Uterus (tissue), 4 donors: ENCODE data around the gene RARA. TPM values are rescaled to one million over a fixed set of nuclear protein-coding genes. Genes with fewer than 3 reads are reported as not detected.

Source experiments
- DNase-seq, 2 donors: peaks; one replicate each; pipeline ENCODE4 v3.0.0-alpha.2; 2019 to 2020
- H3K27ac ChIP-seq, 2 donors: fragments of 200-600 bp; sonication (generic); 1 replicate in 1 of 2; 2 replicates in 1 of 2; pipeline ENCODE4 v1.5.1; 2016 to 2018
- H3K27me3 ChIP-seq, 2 donors: fragments of 200-600 bp; sonication (generic); one replicate each; pipeline ENCODE4 v1.5.1; 2018 to 2019; ENCODE audit warnings: control low read depth in 1 of 2
- H3K36me3 ChIP-seq, 2 donors: fragments of 200-600 bp; sonication (generic); one replicate each; pipeline ENCODE4 v1.5.1; 2019; ENCODE audit warnings: control low read depth in 1 of 2
- H3K4me1 ChIP-seq, 2 donors: fragments of 200-600 bp; sonication (generic); one replicate each; pipeline ENCODE4 v1.5.1; 2018 to 2019; ENCODE audit warnings: control low read depth in 1 of 2
- H3K4me3 ChIP-seq, 2 donors: fragments of 200-600 bp; sonication (generic); 1 replicate in 1 of 2; 2 replicates in 1 of 2; pipeline ENCODE4 v1.5.1; 2018 to 2019; ENCODE audit warnings: mild to moderate bottlenecking in 1 of 2
- H3K9me3 ChIP-seq, 2 donors: fragments of 200-600 bp; sonication (generic); one replicate each; pipeline ENCODE4 v1.5.1; 2019; ENCODE audit warnings: control low read depth in 1 of 2
- CTCF ChIP-seq, 4 experiments: fragments of 200-600 bp in 2 of 4; fragments of 450-650 bp in 2 of 4; sonication (generic) in 2 of 4; IDR thresholded peaks; one replicate each; pipeline ENCODE4 v1.5.1; 2016 to 2019; ENCODE audit warnings: antibody characterized with exemption in 4 of 4, mild to moderate bottlenecking in 2 of 4, moderate library complexity in 1 of 4
- POLR2A ChIP-seq, 2 donors: fragments of 450-650 bp; IDR thresholded peaks; one replicate each; pipeline ENCODE4 v1.6.1; 2016; ENCODE audit warnings: antibody characterized with exemption in 2 of 2, mild to moderate bottlenecking in 1 of 2, moderate library complexity in 1 of 2
- intact Hi-C: fragments of 100-400 bp; cut with DNase I; formaldehyde crosslinking; loops from one replicate; pipeline ENCODE4 v1.15.1; 2023; ENCODE audit warnings: low total_unique reads
- total RNA-seq, 4 donors: library from RNA; depleted of rRNA in 3 of 4; stranded (reverse); fragments of >200 nt in 3 of 4; gene quantifications; one replicate each; pipeline versions ENCODE4 v1.1.0 to v1.2.4, GENCODE V29; 2014 to 2023
- donor health status: DM: yes; HTN: yes; CAD: no.

The RARA gene
- total RNA-seq, 4 donors from 2014 or later: 18.9 to 80.5 (median 46.3) TPM

GRCh38 chr17:40341808-40342503, 33.0 kb downstream of the RARA start:
- TF ChIP-seq CTCF (IDR thresholded peaks at IDR 0.05) (no peak), POLR2A (IDR thresholded peaks at IDR 0.05) (peak in 1 of 2 donors; percentile 33)
- intact Hi-C loops: no loop called here

GRCh38 chr17:40342504-40343218, 33.7 kb downstream of the RARA start:
- H3K36me3 ChIP-seq: no peaks in the 10 kb centered on the region
- peak overlapping the region; percentile 59 to 93 for H3K4me3 ChIP-seq
- peak in 1 of 2 donors; percentile 31 for DNase-seq
- H3K27me3 ChIP-seq: no peaks in the 10 kb centered on the region
- H3K27ac ChIP-seq: peak overlapping the region; percentile 89 to 95
- TF ChIP-seq CTCF (IDR thresholded peaks at IDR 0.05): no peak
- no peak for TF ChIP-seq POLR2A (IDR thresholded peaks at IDR 0.05)
- H3K9me3 ChIP-seq: no peaks in the 10 kb centered on the region
- H3K4me1 ChIP-seq: peaks cover 15 to 41% of the 10 kb centered on the region in 2 donors
- intact Hi-C loops: no loop called here

More at GRCh38 chr17:40341808-40342503, 33.0 kb downstream of the RARA start:
- peak; percentile 83 for DNase-seq
- peak overlapping the region; percentile 59 to 93 for H3K4me3 ChIP-seq
- no peaks in the 10 kb centered on the region for H3K36me3 ChIP-seq
- H3K27ac ChIP-seq: peak overlapping the region; percentile 89 to 95
- H3K4me1 ChIP-seq: peaks cover 9 to 34% of the 10 kb centered on the region in 2 donors
- H3K27me3 ChIP-seq: no peaks in the 10 kb centered on the region
- H3K9me3 ChIP-seq: no peaks in the 10 kb centered on the region

GRCh38 chr17:40343219-40344119, 34.5 kb downstream of the RARA start:
- Histone ChIP-seq H3K27ac (peak overlapping the region; percentile 89 to 95), H3K4me3 (peak overlapping the region; percentile 59 to 93), H3K36me3 (no peaks in the 10 kb centered on the region), H3K27me3 (no peaks in the 10 kb centered on the region), H3K9me3 (no peaks in the 10 kb centered on the region), H3K4me1 (peaks cover 23 to 49% of the 10 kb centered on the region in 2 donors)
- intact Hi-C loops: no loop called here
- DNase-seq: peak in 1 of 2 donors; percentile 49
- TF ChIP-seq CTCF (IDR thresholded peaks at IDR 0.05) (no peak), POLR2A (IDR thresholded peaks at IDR 0.05) (no peak)

GRCh38 chr17:40344421-40345160, 35.6 kb downstream of the RARA start:
- peak overlapping the region; percentile 89 to 95 for H3K27ac ChIP-seq
- DNase-seq: peak in 1 of 2 donors; percentile 26
- peaks cover 34 to 57% of the 10 kb centered on the region in 2 donors for H3K4me1 ChIP-seq
- TF ChIP-seq CTCF (IDR thresholded peaks at IDR 0.05): no peak
- no peak for TF ChIP-seq POLR2A (IDR thresholded peaks at IDR 0.05)
- H3K4me3 ChIP-seq: peak overlapping the region; percentile 59 to 93
- H3K9me3 ChIP-seq: no peaks in the 10 kb centered on the region
- intact Hi-C loops: no loop called here
- no peaks in the 10 kb centered on the region for H3K27me3 ChIP-seq
- H3K36me3 ChIP-seq: no peaks in the 10 kb centered on the region
